GM19467 (cell line): ENCODE data around the gene TLN1.

ENCODE experiments used
- ATAC-seq: cut with Tn5 transposase; IDR thresholded peaks from one replicate; pipeline ENCODE4 v1.9.1; 2021; ENCODE audit warnings: mild to moderate bottlenecking, moderate library complexity; ENCODE audit not compliant: unreplicated experiment

The TLN1 gene, protein sequence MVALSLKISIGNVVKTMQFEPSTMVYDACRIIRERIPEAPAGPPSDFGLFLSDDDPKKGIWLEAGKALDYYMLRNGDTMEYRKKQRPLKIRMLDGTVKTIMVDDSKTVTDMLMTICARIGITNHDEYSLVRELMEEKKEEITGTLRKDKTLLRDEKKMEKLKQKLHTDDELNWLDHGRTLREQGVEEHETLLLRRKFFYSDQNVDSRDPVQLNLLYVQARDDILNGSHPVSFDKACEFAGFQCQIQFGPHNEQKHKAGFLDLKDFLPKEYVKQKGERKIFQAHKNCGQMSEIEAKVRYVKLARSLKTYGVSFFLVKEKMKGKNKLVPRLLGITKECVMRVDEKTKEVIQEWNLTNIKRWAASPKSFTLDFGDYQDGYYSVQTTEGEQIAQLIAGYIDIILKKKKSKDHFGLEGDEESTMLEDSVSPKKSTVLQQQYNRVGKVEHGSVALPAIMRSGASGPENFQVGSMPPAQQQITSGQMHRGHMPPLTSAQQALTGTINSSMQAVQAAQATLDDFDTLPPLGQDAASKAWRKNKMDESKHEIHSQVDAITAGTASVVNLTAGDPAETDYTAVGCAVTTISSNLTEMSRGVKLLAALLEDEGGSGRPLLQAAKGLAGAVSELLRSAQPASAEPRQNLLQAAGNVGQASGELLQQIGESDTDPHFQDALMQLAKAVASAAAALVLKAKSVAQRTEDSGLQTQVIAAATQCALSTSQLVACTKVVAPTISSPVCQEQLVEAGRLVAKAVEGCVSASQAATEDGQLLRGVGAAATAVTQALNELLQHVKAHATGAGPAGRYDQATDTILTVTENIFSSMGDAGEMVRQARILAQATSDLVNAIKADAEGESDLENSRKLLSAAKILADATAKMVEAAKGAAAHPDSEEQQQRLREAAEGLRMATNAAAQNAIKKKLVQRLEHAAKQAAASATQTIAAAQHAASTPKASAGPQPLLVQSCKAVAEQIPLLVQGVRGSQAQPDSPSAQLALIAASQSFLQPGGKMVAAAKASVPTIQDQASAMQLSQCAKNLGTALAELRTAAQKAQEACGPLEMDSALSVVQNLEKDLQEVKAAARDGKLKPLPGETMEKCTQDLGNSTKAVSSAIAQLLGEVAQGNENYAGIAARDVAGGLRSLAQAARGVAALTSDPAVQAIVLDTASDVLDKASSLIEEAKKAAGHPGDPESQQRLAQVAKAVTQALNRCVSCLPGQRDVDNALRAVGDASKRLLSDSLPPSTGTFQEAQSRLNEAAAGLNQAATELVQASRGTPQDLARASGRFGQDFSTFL (N-terminal part only)

DNA sequence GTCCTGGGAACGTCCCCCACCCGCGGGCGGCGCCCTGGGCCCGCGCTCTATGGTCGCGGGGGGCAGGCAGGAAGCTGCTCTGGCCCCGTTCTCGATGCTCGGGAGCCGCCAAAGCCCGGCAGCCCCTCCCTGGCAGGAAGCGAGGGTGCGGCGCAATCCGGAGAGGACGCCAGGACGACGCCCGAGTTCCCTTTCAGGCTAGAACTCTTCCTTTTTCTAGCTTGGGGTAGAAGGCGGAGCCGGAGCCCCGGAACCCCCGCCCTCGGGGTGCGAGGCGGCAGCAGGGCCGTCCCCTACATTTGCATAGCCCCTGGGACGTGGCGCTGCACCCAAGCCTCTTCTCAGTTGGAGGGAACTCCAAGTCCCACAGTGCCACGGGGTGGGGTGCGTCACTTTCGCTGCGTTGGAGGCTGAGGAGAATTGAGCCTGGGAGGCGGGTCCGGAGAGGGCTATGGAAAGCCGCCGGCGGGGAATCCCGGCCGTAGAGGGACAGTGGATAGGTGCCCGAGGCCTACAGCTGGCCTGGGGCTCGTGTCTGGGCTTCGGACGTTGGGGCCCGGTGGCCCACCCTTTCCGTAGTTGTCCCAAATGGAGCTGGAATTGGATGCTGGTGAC lies at the start of gene TLN1, which contains the start of gene CREB3:
TLN1 (minus strand) TSS at position 11 of the 615 bp plus-strand sequence. CDS start 6,501 bp downstream, outside the sequence.
CREB3 (plus strand) TSS at position 482 of the 615 bp plus-strand sequence; CDS start at position 589, 107 bp downstream.
- ATAC-seq, result peak; percentile 78

DNA sequence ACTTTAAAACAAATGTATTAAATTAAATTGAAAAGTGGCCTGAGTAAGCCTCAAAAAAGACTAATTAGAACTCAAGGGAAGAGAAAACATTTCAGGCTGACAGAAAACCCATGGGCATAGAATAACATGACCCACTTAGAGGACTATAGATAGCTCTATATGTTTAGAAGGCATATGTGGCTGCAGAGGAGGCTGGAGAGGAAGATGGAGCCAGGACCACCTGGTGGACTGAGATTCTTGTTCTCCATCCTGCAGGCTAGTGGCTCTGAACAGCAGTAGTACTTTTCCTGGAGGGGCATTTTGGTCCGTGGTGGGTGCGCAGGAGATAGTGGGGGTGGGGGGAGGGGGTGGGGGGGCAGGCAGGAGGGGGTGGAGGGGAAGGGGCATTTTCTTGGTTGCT lies 49.1 kb upstream of the TLN1 start:
- no peak for ATAC-seq

DNA sequence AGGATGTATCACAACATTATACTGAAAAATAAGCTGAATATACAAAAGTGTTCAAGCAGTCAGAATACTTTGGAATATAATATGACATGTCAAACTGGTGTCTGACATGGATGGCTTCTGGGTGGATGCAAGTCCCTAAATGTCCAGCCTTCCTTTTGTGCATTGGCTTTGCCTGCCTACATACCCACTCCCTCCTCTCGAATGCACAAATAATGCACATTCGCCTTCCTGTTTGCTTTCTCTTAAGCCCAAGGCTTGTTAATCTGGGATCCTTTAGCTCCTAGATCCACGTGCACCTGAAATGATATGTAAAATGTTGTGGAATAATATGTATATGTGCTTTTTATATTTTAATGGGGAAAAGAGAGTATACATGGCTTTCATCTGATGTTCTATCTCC lies 46.5 kb upstream of the TLN1 start:
- ATAC-seq, result no peak

DNA sequence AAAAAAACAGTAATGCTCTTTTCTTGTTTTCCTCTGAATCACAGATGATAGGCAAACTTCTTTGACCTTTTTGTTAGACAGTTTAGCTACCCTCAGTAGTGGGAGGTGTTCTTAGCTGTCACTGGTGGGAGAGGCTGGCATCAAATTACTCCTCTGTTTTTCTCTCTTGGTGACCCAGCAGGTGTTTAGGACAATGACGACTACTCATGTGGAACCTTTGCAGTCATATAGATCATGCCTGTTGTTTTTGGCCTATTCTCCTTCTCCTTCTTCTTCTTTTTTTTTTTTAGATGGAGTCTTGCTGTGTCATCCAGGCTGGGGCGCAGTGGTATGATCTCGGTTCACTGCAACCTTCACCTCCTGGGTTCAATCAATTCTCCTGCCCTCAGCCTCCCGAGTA lies 44.0 kb upstream of the TLN1 start:
- ATAC-seq, result no peak

DNA sequence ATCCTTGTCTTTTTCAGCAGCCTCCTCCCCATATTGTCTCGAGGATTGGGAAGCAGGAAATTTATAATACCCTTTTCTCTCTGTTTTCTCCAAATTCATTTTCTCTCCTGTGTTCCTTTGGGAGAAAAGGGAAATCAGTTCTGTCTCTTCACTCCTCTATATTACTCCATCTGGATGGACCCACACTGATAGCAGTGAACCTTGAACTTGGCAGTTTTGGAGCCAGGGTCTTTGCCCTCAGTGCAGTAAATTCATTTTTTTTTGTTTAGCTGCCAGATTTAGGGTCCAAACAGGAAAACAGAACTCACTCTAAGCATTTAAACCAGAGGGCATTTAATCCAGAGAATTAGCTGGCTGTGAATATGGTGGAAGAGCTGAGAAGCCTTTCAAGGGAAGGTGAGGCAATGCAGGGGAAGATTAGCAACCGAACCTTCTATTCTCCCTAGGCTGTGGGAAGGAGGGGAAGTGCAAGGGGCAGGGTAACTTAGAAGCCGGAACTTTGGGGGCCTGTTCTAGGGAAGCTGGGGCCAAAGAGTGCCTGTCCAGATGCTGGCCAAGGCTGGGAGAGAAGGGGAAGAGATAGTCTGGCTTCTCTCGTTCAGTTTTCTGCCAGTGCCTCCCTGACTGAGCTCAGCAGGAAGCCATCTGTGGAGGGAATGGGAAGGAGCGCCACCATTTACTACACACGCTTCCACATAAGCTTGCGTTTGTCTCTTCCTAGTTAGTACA lies 43.1 kb upstream of the TLN1 start:
- ATAC-seq, result no peak

DNA sequence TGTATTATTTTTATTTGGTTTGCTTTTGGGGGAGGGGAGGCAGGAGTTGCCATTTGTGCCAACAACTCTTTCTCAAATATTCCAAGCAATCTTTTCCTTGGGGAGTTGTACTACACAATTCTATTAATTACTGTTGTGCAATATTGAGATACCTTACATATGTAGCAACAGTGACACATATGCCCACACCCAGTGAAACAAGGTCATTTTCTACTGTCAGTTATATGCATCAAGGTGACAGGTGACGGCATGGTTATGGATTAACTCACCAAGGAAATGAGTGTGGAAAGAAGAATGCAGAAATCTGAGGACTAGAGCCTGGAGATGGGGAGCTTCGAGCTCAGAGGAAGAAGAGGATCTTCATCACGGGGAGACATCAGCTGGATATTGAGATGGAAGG lies 39.9 kb upstream of the TLN1 start:
- no peak for ATAC-seq

DNA sequence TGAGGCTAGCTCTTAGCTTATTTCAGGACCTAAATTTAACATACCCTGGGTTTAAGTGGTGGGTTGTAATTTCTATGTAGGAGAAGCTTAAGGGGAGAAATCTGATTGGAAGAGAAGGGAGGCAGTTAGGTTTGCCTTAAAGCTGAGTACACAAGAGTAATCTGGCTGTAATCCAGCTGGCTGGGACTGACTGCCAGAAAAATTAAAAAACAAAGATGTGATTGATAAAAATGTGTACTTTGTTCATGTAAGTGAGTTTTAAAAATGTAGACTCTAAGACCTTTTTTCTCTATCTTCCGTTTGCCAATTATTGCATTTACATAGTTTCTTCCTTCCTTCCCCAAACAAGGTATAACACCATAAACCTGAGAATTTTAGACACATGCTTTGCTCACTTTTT lies 39.5 kb upstream of the TLN1 start:
- ATAC-seq, result no peak

DNA sequence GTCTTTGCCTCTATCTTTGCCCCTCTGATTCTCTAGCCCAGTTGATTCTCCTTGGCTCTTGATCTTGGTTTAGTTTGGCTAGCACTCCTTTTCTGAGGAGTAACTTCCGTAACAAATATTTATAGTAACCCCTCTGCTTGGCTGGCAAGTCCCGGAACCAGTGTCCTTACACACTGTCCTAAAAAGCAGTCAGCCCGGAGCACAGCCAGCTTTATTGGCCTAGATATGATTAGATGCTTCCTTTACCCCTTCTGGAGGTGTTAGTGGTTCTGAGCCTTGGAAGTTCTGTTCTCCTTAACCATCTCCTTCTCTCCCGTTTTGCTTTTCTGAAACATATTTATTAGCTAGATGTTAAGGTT lies 39.1 kb upstream of the TLN1 start:
- ATAC-seq, result no peak

DNA sequence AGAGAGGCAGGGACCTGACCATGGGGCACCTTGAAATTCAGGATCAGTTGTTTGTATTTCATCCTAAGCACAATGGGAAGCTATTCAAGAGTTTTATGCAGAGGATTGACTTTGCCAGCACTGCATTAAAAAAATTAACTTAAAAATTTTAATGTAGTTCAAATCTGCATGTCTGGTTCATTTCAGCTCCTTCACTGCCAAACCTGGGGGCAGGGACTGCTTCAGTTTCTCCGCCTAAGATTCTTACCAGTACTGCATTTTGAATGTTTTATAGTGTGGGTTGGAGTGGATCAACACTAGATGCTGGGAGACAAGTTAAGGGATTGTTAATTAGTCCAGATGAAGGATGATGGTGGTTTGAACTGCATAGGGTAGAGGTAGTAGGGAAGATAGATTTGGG lies 37.8 kb upstream of the TLN1 start:
- no peak for ATAC-seq

DNA sequence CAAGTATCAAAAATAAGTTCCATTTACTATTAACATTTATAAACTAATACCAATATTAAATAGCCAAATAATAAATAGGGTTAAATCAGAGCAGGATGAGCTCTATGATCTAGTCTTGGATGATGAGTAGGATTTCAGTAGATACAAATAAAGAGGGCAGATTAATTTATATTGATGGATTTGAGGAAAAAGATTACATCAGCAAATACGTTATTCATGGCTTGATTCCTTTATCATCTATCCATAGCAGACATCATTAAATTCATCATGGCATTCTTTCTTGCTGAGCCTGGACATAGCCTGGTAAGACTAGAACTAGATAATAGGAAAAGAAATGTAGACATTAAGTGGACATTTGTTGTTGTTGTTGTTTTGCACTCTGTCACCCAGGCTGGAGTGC lies 35.5 kb upstream of the TLN1 start:
- no peak for ATAC-seq

DNA sequence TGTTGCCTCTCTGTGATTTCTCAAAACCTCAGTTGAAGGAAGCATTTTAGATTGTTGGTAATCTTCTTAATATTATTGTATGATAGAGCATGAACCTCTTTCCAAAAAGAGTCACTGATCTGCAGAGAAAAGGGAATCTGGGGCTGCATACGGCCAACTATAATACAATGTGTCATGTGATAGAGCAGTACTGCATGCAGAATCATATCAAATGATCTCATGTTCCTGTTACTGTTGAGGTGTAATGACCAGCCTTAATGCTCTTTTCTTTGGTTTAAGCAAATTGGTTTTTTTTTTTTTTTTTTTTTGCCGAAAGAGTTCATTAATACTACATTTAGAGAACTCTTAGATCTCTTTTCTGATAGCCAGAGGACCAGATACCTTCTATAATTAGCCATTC lies 35.0 kb upstream of the TLN1 start:
- ATAC-seq, result no peak

DNA sequence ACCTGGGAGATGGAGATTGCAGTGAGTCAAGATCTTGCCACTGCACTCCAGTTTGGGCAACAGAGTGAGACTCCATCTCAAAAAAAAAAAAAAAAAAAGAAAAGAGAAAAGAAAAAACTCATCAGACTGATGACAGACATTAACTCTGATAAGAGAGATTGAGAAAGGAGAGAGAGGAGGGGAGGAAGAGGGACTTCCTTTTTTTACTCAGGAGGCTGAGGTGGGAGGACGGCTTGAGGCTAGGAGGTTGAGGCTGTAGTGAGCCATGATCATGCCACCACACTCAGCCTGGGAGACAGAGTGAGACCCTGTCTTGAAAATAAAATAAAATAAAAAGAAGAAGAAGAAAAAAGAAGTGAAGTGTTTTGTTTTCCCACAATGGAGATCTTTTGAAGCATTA lies 31.8 kb upstream of the TLN1 start:
- no peak for ATAC-seq

DNA sequence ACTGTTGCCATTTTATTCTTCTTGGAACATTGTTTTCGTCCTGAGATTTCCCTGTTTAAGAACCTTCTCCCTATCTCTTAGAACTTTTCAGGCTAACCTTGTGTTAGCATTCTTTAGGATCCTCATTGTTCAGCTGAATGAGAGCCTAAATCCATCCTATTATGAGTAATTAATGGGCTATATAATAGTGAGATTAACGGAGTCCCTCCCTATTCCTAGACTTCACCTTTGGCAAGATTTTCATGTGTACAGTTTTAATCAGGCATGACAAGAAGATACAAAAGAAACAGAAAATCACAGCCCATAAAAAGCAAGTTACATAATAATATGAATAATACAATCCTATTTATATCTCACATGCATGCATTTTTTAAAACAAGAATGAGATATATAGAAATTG lies 31.2 kb upstream of the TLN1 start:
- no peak for ATAC-seq

DNA sequence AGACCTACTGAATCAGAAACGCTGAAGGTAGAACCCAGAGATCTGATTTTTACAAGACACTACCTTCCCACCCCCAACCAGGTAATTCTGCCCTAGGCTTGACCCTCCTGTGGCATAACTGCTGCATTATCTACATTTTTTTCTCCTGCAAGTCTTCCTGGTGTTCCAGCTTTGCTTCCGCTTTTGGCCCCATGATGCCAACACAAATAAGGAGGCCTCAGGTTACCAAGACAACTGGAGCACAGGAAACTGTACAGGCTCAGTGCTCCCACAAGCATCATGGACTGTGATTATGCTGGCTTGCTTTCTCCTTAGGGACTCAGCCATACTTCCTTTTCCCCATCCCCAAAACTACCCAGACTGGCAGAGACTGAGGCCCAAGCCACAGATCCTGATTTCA lies 28.7 kb upstream of the TLN1 start:
- no peak for ATAC-seq

DNA sequence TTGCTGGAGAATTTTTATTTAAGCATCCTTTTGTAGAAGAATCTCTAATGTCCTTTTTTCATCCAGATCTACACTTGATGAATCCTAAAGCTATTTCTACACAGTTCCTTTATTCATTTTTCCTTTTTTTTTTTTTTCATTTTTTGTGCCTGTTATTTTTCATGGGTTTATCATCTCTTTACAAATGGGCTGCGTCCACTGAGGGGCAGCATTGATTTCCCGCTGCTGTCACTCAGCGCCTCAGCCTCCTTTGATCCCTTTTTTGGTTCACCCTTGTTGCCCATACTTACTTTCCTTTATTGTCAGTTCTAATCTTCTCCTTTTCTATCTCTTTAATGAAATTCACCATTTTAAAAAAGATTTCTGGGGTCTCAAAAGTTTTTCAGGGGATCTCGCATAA lies 27.8 kb upstream of the TLN1 start:
- no peak for ATAC-seq

DNA sequence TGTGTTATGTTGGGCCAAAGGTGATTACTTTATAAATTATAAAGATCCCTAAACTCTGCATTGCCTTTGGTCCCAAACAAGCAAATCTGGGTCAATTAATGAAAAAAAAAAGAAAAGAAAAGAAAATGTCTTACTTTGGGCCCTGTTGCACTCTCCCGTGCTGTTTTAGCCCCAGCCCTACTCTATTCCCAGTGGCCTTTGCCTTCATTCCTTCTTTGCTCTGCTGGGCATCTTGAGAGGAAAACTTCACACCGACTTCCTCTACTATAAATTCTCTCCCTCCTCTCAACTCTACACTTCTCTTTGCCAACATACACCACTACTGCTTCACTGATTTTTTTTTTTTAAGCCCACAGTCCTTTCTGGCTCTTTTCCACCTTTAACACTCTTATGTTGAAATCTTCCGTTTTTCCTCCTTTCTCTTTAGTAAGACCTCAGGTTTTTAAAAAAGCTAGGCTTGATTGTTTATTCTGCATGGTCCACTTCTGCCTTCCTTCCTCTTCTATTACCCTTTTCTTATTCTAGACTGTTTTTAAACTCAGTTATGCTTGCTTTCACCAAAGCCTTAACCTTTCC lies 26.6 kb upstream of the TLN1 start:
- ATAC-seq, result no peak

DNA sequence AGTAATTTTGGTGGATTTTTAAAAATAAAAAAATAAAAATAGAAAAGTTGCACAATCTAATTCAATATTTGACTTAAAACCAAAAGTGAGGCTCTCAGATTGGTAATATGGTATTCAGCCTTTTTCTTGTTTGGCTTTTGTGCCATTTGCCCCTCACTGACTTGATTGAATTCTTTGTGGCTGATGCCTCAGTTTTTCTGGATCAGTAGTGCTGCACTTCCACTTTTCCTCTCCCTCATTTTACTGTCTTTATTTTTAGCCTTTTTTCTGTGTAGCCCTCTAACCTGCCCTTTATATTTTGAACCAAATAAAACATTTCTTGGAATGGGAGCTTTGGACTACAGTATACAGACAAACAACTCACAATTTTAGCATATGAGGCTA lies 25.9 kb upstream of the TLN1 start:
- no peak for ATAC-seq

DNA sequence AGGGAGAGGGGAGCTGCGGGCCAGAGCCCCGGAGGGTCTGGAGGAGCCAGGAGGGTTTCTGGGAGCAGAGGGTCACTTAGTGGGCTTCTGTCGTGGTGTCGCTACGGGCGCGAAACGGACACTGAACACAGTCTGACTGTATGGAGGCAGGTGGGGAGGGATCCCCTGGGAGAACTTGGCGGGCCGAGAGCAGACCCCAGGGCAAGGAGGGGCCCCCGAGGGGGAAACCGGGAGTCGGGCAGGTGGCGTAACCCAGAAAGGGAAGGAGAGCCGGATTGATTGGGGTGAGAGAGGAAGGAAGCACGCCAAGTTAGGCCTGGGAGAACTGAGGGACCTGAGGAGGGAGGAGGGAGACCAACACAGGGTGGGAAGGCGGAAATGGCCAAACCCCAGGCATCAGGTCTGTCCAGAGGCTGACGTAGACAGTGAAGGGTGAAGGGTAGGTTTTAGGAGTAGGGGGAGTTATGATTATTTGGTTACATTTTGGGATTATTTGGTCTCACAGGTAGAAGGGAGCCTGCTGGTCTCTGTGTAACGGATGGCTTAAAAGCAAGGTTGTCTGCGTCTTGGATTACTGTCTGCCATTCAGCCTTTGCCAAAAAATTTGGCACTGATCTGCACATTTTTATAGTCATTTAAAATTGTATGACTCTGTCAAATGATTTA lies 25.4 kb upstream of the TLN1 start:
- peak; percentile 29 for ATAC-seq
